CD4-positive, alpha-beta T cell treated with Interferon alpha-2 for 1 hour (primary cell): ENCODE results near the gene JAGN1.
"Not testable (repeated sequence)": the region's sequence is repeated elsewhere in the genome, so short reads cannot be mapped to it uniquely, and the experiment has no call there.

ENCODE experiments used
- DNase-seq, 2 donors: peaks; one replicate each; pipeline ENCODE4 v3.0.0-alpha.2; 2020 to 2022

JAGN1 gene

DNA sequence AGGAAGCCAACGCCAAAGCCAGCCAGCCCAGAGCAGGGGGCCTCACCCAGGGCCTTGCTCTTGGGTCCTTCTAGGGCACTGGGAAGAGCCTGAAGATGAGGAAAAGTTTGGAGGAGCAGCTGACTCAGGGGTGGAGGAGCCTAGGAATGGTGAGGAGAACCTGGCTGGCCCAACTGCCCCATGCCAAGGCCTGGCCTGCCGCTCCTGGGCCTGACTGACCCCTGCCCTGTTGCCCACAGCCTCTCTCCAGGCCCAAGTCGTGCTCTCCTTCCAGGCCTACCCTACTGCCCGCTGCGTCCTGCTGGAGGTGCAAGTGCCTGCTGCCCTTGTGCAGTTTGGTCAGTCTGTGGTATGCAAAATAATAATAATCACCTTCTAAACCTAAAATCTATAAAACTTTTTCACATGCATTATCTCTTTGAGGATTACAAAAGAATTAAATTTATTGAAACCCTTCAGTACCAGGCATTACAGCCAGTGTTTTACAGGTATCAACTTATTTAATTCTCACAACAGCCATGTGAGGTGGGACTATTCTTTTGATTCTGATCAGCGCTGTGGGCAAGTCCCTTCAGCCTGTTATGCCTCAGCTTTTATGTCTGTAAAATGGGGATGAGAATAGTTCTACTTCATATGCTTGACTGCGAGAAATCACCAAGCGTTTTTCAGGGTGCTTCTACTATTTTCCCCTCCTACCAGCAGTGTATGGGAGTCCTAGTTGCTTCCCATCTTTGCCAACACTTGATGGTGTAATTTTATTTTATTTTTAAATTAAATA, 28.0 kb downstream of the JAGN1 start:
- DNase-seq: no peak

DNA sequence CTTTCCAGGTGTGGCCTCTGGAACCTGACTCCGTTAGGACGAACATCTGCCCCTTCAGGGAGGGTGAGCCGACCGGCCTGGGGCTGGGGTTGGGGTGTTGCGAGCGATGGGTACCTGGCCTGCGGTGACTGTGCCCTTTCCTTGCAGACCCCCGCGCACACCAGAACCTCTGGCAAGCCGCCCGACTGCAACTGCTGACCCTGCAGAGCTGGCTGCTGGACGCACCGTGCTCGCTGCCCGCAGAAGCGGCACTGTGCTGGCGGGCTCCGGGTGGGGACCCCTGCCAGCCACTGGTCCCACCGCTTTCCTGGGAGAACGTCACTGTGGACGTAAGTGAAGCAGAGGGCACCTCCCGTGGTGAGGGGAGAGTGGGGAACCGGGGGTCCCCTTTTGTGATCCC, 37.7 kb downstream of the JAGN1 start:
- no peak for DNase-seq

DNA sequence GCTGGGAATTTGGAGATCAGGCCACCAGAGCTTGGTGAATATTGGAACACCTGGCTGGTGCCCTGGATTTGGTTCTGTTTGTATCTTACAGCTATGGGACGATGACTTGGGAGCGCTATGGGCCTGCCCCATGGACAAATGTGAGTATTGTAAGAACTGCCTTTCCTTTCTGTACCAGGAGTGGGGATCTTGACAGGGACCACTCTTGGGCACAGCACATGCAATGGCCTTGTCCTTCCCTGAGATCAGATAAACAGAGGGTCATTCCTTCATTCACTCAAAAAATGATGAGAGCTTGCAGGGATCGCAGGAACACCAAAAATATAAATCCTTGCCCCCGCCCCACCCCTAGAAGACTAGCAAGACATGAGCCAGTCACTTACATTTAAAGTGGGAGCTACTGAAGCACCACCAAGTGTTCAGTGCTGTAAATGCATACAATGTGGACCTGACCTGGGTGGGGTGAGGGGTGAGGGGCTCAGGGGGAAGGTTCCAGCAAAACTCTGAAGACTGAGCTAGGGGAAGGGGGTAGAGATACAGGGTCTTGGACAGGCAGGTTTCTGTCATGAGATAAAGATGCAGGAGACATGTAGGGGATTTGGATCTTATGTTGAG, 40.5 kb downstream of the JAGN1 start:
- peak in 1 of 2 donors; percentile 11 for DNase-seq

DNA sequence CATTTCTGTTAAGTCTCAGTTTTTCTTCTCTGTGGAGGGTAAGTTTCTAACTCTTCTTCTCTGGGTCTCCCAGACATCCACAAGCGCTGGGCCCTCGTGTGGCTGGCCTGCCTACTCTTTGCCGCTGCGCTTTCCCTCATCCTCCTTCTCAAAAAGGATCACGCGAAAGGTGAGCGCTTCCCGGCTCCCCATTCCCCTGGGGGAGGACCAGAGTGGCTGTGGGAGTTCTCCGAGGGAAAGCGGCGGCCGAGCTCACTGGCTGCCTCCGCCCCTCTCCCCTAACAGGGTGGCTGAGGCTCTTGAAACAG, 42.1 kb downstream of the JAGN1 start:
- DNase-seq: no peak

DNA sequence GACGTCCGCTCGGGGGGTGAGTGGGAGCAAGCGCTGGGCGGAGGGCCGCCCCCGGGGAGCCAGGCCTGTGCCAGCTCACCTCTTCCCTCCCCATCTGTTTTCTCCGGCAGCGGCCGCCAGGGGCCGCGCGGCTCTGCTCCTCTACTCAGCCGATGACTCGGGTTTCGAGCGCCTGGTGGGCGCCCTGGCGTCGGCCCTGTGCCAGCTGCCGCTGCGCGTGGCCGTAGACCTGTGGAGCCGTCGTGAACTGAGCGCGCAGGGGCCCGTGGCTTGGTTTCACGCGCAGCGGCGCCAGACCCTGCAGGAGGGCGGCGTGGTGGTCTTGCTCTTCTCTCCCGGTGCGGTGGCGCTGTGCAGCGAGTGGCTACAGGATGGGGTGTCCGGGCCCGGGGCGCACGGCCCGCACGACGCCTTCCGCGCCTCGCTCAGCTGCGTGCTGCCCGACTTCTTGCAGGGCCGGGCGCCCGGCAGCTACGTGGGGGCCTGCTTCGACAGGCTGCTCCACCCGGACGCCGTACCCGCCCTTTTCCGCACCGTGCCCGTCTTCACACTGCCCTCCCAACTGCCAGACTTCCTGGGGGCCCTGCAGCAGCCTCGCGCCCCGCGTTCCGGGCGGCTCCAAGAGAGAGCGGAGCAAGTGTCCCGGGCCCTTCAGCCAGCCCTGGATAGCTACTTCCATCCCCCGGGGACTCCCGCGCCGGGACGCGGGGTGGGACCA, 42.6 kb downstream of the JAGN1 start:
- peak; percentile 87 to 90 for DNase-seq

DNA sequence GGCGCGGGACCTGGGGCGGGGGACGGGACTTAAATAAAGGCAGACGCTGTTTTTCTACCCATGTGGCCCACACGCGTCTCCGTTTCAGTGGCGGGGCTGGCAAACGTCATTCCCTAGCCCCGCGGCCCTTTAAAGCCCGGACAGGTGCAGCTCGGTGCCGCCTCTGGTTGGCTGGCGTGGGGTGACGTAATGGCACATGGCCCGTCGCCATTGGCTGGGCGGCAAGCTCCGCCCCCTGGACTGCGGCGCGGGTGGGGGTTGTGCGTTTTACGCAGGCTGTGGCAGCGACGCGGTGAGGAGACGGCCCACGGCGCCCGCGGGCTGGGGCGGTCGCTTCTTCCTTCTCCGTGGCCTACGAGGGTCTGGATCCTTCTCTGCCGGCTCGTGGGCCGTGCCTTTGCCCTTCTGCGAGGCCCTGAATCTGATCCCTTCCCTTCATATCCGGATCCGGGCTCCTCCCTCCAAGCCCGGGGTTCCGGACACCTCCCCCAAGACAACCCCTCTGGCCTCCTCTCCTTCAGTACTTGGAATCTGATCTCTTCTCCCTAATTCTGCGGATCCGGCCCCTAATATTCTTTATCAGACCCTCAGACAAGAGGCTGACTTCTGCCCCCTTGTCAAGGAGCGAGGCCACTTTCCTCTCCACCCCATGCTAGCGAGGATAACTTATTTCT, 43.3 kb downstream of the JAGN1 start, which contains the start of gene CRELD1:
TSS of gene CRELD1 (plus strand) at position 274 of the 674 bp plus-strand sequence. CDS start 605 bp downstream, outside the sequence.
- DNase-seq: peak; percentile 96 to 98

DNA sequence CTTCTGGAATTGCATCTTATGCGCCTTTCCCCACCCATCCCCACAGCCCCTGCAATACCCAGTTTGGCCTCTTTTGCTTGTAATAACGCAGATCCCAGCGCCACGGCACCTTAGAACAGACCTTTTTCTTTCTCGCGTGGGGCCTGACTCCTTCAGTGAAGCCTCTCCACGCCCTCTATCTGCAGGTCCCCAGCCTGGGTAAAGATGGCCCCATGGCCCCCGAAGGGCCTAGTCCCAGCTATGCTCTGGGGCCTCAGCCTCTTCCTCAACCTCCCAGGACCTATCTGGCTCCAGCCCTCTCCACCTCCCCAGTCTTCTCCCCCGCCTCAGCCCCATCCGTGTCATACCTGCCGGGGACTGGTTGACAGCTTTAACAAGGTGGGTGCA, 43.8 kb downstream of the JAGN1 start:
- DNase-seq: peak; percentile 17 to 51

DNA sequence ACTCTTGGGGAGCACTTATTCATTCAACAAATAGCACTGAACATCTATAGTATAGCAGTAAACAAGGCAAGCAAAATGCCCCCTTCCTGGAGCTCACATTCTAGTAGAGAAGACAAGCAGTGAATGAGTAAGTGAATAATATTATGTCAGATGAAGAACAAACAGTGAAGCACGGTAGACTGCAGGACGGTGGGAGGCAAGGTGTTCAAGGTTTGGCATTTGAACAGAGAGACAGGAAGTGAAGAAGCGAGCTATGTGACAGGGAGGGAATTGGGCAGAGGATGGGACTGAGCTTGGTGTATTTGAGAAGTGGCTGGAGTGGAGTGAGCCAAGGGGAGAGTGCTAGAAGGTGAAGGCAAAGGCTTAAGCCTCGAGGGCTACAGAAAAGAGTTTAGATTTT, 44.6 kb downstream of the JAGN1 start:
- no peak for DNase-seq

DNA sequence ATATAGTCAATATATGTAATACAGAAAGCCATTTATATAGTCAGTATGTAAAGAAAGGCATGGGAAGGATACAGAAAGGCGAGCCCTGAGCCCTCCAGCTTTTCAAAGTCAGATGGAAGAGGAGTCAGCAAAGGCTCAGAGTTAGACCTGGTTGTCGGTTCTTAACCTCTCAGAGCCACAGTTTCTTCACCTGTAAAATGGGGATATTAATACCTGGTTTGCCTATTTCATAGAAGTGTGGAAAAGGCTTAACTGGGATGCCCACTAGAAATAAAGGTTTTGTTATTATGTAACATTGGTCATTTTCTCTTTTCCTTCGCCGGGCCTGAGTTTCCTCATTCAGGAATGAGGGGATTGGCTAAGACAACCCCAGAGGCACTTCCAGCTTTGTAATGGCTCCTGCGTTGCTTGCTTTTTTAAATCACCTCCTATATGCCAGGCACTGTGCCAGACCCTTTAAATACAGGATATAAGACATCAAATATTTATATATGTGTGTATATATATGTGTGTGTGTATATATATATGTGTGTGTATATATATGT, 45.6 kb downstream of the JAGN1 start:
- DNase-seq: no peak

DNA sequence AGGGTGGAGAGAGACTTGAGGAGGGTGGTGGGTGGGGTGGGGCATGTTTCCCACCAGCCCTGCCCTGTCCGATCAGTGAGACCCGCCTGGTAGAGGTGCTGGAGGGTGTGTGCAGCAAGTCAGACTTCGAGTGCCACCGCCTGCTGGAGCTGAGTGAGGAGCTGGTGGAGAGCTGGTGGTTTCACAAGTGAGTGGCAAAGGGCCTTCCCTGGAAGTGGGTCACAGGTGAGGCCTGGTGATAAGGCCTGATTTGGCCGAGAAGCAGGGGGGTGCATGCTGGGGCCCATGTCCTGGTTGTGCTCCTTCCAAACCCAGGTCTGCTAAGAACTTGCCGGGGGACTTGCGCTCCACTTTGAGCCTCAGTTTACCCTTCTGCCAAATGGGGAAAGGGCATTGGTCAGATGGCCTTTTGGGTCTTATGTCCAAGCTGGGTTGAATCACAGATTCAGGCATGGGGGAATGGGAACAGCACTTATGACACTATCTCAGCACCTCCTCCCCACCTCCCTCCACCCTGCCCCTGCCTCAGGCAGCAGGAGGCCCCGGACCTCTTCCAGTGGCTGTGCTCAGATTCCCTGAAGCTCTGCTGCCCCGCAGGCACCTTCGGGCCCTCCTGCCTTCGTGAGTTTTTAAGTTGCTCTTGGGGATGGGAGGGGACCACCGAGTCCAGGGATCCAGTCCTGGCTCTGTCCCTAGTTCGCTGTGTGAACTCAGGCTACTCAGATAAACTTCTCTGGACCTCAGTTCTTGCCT, 47.3 kb downstream of the JAGN1 start:
- DNase-seq: no peak

DNA sequence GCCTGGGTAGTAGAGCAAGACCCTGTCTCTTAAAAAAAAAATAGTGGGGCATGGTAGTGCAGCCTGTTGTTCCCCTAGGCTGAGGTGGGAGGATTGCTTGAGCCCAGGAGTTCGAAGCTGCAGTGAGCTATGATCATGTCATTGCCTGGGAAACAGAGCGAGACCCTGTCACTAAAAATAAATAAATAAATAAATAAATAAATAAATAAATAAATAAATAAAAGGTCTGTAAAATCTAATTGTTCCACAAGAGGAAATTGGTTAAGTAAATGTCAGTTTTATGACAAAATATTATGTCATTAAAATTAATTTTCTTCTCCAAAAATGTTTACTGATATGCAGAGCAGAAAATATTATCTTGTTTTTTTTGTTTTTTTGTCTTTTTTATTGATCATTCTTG, 48.6 kb downstream of the JAGN1 start:
- DNase-seq: no peak

DNA sequence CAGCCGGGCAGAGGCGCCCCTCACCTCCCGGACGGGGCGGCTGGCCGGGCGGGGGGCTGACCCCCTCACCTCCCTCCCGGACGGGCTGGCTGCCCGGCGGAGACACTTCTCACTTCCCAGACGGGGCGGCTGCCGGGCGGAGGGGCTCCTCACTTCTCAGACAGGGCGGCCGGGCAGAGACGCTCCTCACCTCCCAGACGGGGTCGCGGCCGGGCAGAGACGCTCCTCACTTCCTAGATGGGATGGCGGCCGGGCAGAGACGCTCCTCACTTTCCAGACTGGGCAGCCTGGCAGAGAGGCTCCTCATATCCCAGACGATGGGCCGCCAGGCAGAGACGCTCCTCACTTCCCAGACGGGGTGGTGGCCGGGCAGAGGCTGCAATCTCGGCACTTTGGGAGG, 49.5 kb downstream of the JAGN1 start:
- not testable (repeated sequence) for DNase-seq

DNA sequence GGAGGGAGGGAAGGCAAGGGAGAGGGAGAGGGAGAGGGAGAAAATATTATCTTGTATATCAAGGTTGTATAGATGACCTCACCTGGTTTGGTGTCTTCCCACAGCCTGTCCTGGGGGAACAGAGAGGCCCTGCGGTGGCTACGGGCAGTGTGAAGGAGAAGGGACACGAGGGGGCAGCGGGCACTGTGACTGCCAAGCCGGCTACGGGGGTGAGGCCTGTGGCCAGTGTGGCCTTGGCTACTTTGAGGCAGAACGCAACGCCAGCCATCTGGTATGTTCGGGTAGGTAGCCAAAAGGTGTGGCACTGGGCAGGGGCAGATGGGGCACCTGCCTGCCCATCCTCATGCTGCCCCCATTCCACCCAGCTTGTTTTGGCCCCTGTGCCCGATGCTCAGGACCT, 50.3 kb downstream of the JAGN1 start:
- DNase-seq: no peak

DNA sequence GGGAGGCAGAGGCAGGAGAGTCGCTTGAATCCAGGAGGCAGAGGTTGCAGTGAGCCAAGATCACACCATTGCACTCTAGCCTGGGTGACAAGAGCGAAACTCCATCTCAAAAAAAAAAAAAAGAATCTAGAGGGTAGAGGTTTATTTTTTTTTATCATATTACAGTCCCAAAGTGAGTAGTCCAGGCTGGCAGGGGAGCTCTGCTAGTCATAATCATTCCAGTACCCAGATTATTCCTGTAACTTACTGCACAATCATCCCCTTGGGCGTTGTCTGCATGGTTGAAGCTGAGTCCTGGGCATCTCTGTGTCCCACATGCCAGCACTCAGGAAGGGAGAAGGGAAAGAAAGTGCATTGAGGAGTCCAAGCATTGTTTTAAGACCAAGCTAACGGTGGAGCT, 51.8 kb downstream of the JAGN1 start:
- no peak for DNase-seq

DNA sequence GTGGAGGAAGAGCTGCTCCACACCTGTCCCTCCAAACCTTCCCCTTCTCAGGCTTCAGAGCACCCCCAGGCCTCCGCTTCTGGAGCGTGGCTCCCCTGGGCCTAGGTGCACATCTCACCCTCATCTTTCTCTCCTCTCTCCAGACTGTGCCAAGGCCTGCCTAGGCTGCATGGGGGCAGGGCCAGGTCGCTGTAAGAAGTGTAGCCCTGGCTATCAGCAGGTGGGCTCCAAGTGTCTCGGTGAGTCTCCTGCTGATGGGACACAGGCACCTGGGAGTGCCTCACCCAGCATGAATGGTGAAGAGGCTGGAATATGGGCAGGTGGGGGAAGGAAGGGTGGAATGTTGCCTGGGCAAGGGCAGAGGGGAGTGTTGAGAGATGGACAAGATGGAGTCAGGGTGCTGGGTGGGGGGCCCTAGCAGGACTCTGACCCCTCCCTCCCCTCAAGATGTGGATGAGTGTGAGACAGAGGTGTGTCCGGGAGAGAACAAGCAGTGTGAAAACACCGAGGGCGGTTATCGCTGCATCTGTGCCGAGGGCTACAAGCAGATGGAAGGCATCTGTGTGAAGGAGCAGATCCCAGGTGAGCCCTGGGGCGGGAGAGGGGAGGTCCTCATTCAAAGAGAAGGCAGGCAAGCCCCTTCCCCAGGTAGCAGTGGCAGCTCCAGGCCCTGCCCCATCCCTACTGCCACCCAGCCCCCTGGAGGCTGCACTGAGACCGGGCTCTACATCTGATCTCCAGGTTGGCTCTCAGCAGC, 52.7 kb downstream of the JAGN1 start:
- no peak for DNase-seq
